GM21717 (cell line): ENCODE data around the gene SLC51A.

Source experiments
- ATAC-seq: cut with Tn5 transposase; IDR thresholded peaks from one replicate; pipeline ENCODE4 v1.9.1; 2021; ENCODE audit warnings: mild to moderate bottlenecking, moderate library complexity; ENCODE audit not compliant: unreplicated experiment

Gene SLC51A

DNA sequence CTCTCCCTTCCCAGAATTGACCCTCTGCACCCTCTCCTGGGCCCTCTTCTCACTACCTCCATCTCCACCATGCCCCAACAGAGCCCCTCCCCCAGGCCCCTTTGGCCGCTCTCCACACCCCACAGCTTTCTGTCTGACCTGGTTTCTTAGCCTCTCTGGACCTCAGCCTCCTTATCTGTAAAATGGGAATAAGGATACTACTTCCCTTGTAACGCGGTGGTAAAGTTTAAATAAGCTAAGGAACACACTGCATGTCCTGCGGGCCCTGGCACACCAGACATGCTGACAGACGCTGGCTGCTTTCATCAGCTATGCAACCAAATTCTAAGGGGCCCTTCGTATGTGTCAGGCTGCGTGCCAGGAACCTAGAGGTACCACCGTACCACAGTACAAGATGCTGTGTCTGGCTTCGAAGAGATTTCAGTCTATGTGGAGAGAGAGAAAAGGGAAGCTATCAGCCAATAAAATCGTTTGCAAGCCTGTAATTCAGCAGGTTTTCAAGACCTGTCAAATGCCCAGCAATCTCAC, 777 bp upstream of the SLC51A start:
- no peak for ATAC-seq

GRCh38 chr3:196216681-196217211, 412 bp downstream of the SLC51A start:
- ATAC-seq, result no peak

- no peak for ATAC-seq
Observed at GRCh38 chr3:196217307-196218154, 1.2 kb downstream of the SLC51A start.

- ATAC-seq, result no peak
Observed at GRCh38 chr3:196218155-196218712, 1.9 kb downstream of the SLC51A start.

DNA sequence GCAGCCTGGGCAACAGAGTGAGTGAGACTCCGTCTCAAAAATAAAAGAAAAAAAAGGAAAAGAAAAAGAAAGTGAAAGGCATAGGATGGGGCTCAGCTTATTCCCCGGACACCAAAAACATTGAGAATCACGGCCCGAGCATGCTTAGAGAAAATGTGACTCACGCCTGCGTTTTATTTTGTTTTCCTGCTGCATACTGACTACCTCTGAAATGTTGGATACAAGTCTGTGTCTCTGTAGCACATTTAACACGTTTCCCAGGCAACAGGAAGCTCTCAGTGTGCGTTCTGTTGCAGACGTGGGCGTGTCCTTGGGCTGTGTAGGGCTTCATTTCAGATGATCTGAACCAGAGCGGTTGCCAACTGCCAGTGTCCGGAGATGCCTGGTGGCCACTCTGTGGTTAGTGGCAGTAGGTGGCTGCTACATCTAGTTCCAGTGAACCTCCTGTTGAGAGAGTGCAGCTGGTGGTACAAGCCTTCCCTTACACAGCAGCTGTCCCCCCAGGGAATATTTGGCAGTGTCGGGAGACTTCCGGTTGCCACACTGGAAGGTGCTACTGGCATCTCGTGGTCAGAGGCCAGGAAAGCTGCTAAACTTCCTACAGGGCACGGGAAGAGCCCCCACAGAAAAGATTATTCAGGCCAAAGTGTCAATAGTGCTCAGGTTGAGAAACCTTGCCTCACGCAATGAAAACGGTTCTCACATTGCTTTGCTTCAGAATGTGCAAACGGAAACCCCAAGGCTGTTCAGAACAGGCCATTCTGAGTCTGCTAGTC, 3.0 kb downstream of the SLC51A start:
- no peak for ATAC-seq

- no peak for ATAC-seq
Observed at GRCh38 chr3:196219970-196220311, 3.6 kb downstream of the SLC51A start.

DNA sequence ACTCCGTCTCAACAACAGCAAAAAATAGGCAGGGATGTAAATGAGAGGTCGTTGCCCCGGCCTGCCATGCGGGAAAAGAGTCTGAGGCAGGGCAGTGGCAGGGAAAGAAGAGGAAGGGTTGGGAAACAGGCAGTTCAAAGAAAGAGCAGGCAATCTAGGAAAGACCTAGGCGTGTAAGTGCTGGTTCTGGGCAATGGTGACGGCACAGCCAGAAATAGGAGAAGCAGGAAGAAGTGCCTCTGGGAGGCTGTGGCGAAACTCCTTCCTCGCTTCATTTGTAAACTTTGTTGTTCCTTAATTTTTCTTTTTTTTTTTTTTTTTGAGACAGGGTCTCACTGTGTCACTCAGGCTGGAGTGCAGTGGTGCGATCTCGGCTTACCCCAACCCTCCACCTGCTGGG, 4.3 kb downstream of the SLC51A start:
- no peak for ATAC-seq

- ATAC-seq, result no peak
Observed at GRCh38 chr3:196220991-196221390, 4.7 kb downstream of the SLC51A start.

DNA sequence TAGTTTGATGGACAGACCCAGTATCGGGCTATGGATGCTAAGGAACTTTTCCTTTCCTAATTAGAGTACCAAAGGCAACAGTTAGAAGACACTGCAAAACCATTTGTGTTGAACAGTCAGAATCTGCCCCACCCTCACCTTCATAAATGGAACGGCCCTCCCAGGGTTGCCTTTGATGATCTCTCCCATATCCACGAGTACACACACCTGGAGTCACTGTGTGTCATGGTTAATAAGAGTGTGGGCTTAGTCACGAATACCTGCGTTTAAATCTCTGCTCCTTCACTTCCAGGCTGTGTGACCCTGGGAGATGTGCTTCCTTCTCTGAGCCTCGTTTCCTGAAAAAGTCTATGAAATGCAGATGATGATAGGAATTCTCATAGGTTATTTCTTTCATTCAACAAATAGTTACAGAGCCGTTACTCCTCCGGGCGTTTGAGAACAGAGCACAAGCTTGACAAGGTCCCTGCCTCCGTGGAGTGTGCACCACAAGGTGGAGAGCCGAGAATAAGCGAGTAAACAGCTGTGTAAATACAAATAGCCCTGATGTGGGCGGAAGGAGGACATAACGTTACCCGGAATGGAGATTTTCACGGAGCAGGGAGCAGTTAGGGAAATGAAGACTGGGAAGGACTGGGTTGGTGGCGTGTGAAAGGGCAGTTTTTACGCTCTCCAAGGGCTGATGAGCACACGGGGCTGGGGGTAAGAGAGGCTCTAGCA, 6.7 kb downstream of the SLC51A start:
- ATAC-seq, result no peak

GRCh38 chr3:196225086-196225485, 8.8 kb downstream of the SLC51A start:
- no peak for ATAC-seq

GRCh38 chr3:196225763-196226364, 9.5 kb downstream of the SLC51A start:
- no peak for ATAC-seq

DNA sequence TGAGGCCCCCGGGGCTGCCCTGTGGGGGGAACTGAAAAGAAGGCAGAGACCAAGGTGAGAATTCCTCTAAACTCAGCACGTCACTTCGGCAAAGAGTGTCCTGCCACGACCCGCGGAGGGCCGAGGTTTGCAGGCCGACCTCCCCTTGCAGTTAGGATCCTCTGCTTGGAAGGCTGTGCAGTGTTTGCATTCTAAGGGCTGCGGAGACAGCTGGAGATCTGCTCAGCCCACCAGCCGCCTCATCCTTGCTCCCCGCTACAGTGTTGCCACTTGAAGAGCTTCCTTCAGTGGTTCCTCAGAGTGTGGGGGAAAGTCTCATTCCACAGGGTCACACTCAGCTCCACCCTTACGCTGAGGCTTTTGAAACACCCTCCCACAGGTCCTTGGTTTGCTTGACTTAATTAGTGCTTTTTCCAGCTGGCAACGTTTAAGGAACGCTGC, 10.8 kb downstream of the SLC51A start:
- no peak for ATAC-seq

- no peak for ATAC-seq
Observed at GRCh38 chr3:196227629-196228493, 11.5 kb downstream of the SLC51A start.

- ATAC-seq, result no peak
Observed at GRCh38 chr3:196232154-196232881, 16.0 kb downstream of the SLC51A start.

- ATAC-seq, result no peak
Observed at GRCh38 chr3:196232882-196233251, 16.5 kb downstream of the SLC51A start.

GRCh38 chr3:196235452-196236122, 19.3 kb downstream of the SLC51A start:
- no peak for ATAC-seq

- ATAC-seq, result no peak
Observed at GRCh38 chr3:196236223-196236622, 19.9 kb downstream of the SLC51A start.

DNA sequence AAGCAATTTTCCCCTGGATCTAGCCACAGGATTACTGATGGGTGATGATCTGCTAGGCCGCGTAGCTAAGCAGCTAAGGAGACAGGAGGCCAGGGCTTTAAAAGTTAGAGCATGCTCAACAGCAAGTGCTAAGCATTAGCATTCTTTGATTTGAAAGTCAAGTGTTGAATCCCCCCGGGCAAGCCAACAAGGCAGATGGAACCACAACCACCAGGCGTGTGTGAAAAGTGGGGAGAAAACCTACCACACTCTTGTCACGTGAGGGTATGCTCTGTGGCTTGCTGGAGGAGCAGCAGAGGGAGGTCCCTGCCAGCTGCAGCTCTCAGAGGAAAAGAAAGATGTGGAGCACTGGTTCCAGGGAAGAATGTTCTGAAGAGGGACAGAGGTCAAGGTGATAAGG, 20.9 kb downstream of the SLC51A start:
- ATAC-seq, result no peak
